Liver (tissue), 9 donors: ENCODE measurements around the gene UTP4. TPM values are rescaled to one million over a fixed set of nuclear protein-coding genes. Genes with fewer than 3 reads are reported as not detected.
A peak's percentile ranks its signal among the peaks of the same experiment; 100 is the strongest.

Experiments used
- DNase-seq: peaks from one replicate; pipeline ENCODE4 v3.0.0-alpha.2; 2017; ENCODE audit warnings: low spot score
- H3K27ac ChIP-seq, 2 donors: one replicate each; pipeline ENCODE4 v1.7.0; 2013; ENCODE audit warnings: inconsistent platforms in 2 of 2, low read length in 2 of 2, control low read depth in 1 of 2, low read depth in 1 of 2, mild to moderate bottlenecking in 1 of 2
- H3K27me3 ChIP-seq, 4 donors: one replicate each; pipeline versions ENCODE4 v1.6.1 to v1.7.0; 2013; ENCODE audit warnings: low read length in 3 of 4, inconsistent platforms in 1 of 4, mild to moderate bottlenecking in 1 of 4, moderate library complexity in 1 of 4; ENCODE audit not compliant: control insufficient read depth in 4 of 4, insufficient read depth in 4 of 4
- H3K36me3 ChIP-seq, 4 donors: one replicate each; pipeline versions ENCODE4 v1.6.1 to v1.7.0; 2013; ENCODE audit warnings: low read length in 3 of 4, mild to moderate bottlenecking in 3 of 4, low read depth in 1 of 4, moderate library complexity in 1 of 4; ENCODE audit not compliant: control insufficient read depth in 4 of 4, insufficient read depth in 3 of 4
- H3K4me1 ChIP-seq, 4 donors: one replicate each; pipeline versions ENCODE4 v1.6.1 to v1.7.0; 2013; ENCODE audit warnings: low read length in 3 of 4, mild to moderate bottlenecking in 3 of 4, moderate library complexity in 1 of 4; ENCODE audit not compliant: control insufficient read depth in 4 of 4, insufficient read depth in 4 of 4
- H3K4me3 ChIP-seq, 3 donors: one replicate each; pipeline versions ENCODE4 v1.6.1 to v1.7.0; 2013; ENCODE audit warnings: low read length in 3 of 3, control low read depth in 1 of 3, low read depth in 1 of 3, mild to moderate bottlenecking in 1 of 3
- H3K9ac ChIP-seq, 2 donors: one replicate each; pipeline ENCODE4 v1.7.0; 2013; ENCODE audit warnings: low read length in 2 of 2, mild to moderate bottlenecking in 2 of 2, moderate library complexity in 2 of 2, control low read depth in 1 of 2, low read depth in 1 of 2
- H3K9me3 ChIP-seq, 4 donors: one replicate each; pipeline versions ENCODE4 v1.6.1 to v1.7.0; 2013; ENCODE audit warnings: low read length in 3 of 4; ENCODE audit not compliant: control insufficient read depth in 4 of 4
- EGR1 ChIP-seq, 2 donors: IDR thresholded peaks; 2 replicates each; pipeline ENCODE4 v1.6.1; 2016 to 2018; ENCODE audit warnings: antibody characterized with exemption in 2 of 2, low read depth in 2 of 2
- FOXA1 ChIP-seq: IDR thresholded peaks from 2 replicates; pipeline ENCODE4 v1.6.1; 2016; ENCODE audit warnings: antibody characterized with exemption
- FOXA2 ChIP-seq: IDR thresholded peaks from 2 replicates; pipeline ENCODE4 v1.6.1; 2016; ENCODE audit warnings: antibody characterized with exemption
- GABPA ChIP-seq, 2 donors: IDR thresholded peaks in 1 of 2; conservative IDR thresholded peaks in 1 of 2; 2 replicates each; pipeline ENCODE4 v1.6.1; 2016; ENCODE audit warnings: antibody characterized with exemption in 2 of 2, mild to moderate bottlenecking in 1 of 2, moderate library complexity in 1 of 2
- HNF4A ChIP-seq, 2 donors: conservative IDR thresholded peaks; 2 replicates each; pipeline ENCODE4 v1.6.1; 2016; ENCODE audit warnings: antibody characterized with exemption in 2 of 2, mild to moderate bottlenecking in 2 of 2
- HNF4G ChIP-seq: IDR thresholded peaks from 2 replicates; pipeline ENCODE4 v1.6.1; 2016; ENCODE audit warnings: antibody characterized with exemption
- JUND ChIP-seq, 2 donors: IDR thresholded peaks; 2 replicates each; pipeline ENCODE4 v1.6.1; 2016; ENCODE audit warnings: antibody characterized with exemption in 2 of 2
- NR2F2 ChIP-seq: IDR thresholded peaks from 2 replicates; pipeline ENCODE4 v1.6.1; 2016; ENCODE audit warnings: antibody characterized with exemption
- RAD21 ChIP-seq, 2 donors: IDR thresholded peaks; 2 replicates each; pipeline ENCODE4 v1.6.1; 2016; ENCODE audit warnings: antibody characterized with exemption in 2 of 2, mild to moderate bottlenecking in 2 of 2
- RXRA ChIP-seq, 2 donors: IDR thresholded peaks; 2 replicates each; pipeline ENCODE4 v1.6.1; 2017 to 2018; ENCODE audit warnings: antibody characterized with exemption in 2 of 2, mild to moderate bottlenecking in 1 of 2
- SP1 ChIP-seq: IDR thresholded peaks from 2 replicates; pipeline ENCODE4 v1.6.1; 2018; ENCODE audit warnings: antibody characterized with exemption, mild to moderate bottlenecking
- TAF1 ChIP-seq: conservative IDR thresholded peaks from 2 replicates; pipeline ENCODE4 v1.6.1; 2016; ENCODE audit warnings: antibody characterized with exemption, mild to moderate bottlenecking
- YY1 ChIP-seq: IDR thresholded peaks from 2 replicates; pipeline ENCODE4 v1.6.1; 2016; ENCODE audit warnings: antibody characterized with exemption, mild to moderate bottlenecking
- WGBS: extraction: QIAGEN DNeasy Blood & Tissue Kit; methylation state at CpG from one replicate; pipeline ENCODE4 v1.1.7; 2013; 5-methylcytosine and 5-hydroxymethylcytosine counted together
- polyA plus RNA-seq, 2 donors: library from polyadenylated mRNA; stranded (reverse) in 1 of 2; unstranded in 1 of 2; fragments of 200-250 nt in 1 of 2; fragments of >200 nt in 1 of 2; fragmentation: Nextera tagmentation in 1 of 2; extraction: Ambion mirVana in 1 of 2; gene quantifications; one replicate each; pipeline versions ENCODE4 v1.2.1 to v1.2.3, GENCODE V29; 2013 to 2015
- total RNA-seq, 2 donors: library from RNA; depleted of rRNA; stranded (reverse); fragments of >200 nt; gene quantifications; one replicate each; pipeline ENCODE4 v1.2.3, GENCODE V29; 2014
- TF ChIP-seq, protein P1 (sequence below): IDR thresholded peaks from 2 replicates; pipeline ENCODE4 v1.6.1; 2016; ENCODE audit warnings: antibody characterized with exemption
- TF ChIP-seq, protein P2 (sequence below): IDR thresholded peaks from 2 replicates; pipeline ENCODE4 v1.6.1; 2016; ENCODE audit warnings: antibody characterized with exemption
- TF ChIP-seq, protein P3 (sequence below): IDR thresholded peaks from 2 replicates; pipeline ENCODE4 v1.6.1; 2016; ENCODE audit warnings: antibody characterized with exemption, mild to moderate bottlenecking
- TF ChIP-seq, protein P4 (sequence below): IDR thresholded peaks from 2 replicates; pipeline ENCODE4 v1.6.1; 2016; ENCODE audit warnings: antibody characterized with exemption
- TF ChIP-seq, protein P5 (sequence below): fragments of 150-350 bp; IDR thresholded peaks from 2 replicates; pipeline ENCODE4 v1.5.1; 2017; ENCODE audit warnings: improper control_type of control experiment, low read depth, low read length; ENCODE audit not compliant: missing input control
- donor health status: healthy.
- donor health status: healthy.
- donor health status: healthy.
- donor health status: healthy.
- donor health status: healthy.

UTP4 gene
- total and polyA plus RNA-seq, 4 donors: 11.3 to 13.8 (median 12.4) TPM

DNA sequence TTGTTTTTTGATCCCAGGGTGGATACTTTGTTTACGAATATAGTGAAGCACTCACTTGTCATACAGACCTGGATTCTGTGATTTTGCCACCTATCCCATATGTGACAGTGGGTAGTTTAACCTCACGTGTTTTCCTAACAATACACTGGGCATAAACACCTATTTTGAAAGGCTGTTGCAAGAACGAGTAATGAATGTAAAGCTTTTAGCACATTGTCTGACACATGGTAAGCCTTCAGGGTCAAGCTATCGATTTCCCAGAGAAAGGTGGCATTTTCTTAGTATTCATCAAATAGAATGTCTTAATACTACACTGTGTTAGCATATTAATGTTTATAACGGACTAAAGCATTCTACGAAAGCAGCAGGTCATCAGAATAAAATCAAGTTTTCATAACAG is 2.0 kb upstream of the UTP4 start:
- H3K9ac ChIP-seq: no peak overlapping the region
- WGBS: 72% methylated on average over 6 of the region's 6 CpGs
- H3K27ac ChIP-seq: no peak overlapping the region
- no peaks in the 10 kb centered on the region for H3K27me3 ChIP-seq
- peaks cover 0 to 2% (median 0%) of the 10 kb centered on the region in 4 donors for H3K36me3 ChIP-seq
- no peak for DNase-seq
- TF ChIP-seq, protein P1, sequence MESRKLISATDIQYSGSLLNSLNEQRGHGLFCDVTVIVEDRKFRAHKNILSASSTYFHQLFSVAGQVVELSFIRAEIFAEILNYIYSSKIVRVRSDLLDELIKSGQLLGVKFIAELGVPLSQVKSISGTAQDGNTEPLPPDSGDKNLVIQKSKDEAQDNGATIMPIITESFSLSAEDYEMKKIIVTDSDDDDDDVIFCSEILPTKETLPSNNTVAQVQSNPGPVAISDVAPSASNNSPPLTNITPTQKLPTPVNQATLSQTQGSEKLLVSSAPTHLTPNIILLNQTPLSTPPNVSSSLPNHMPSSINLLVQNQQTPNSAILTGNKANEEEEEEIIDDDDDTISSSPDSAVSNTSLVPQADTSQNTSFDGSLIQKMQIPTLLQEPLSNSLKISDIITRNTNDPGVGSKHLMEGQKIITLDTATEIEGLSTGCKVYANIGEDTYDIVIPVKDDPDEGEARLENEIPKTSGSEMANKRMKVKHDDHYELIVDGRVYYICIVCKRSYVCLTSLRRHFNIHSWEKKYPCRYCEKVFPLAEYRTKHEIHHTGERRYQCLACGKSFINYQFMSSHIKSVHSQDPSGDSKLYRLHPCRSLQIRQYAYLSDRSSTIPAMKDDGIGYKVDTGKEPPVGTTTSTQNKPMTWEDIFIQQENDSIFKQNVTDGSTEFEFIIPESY: no peak
- TF ChIP-seq RXRA (IDR thresholded peaks at IDR 0.05) (no peak), FOXA1 (no peak), SP1 (no peak), FOXA2 (no peak), GABPA (IDR thresholded peaks at IDR 0.05 in 1 of 2, conservative IDR thresholded peaks at IDR 0.05 in 1 of 2) (no peak), TAF1 (no peak), JUND (IDR thresholded peaks at IDR 0.05) (no peak), NR2F2 (no peak), HNF4A (conservative IDR thresholded peaks at IDR 0.05) (no peak), EGR1 (IDR thresholded peaks at IDR 0.05; ENCODE audit: low read depth in 2 of 2) (no peak), YY1 (no peak), RAD21 (IDR thresholded peaks at IDR 0.05) (no peak), HNF4G (no peak)
- TF ChIP-seq, protein P2, sequence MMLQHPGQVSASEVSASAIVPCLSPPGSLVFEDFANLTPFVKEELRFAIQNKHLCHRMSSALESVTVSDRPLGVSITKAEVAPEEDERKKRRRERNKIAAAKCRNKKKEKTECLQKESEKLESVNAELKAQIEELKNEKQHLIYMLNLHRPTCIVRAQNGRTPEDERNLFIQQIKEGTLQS: no peak
- TF ChIP-seq, protein P3, sequence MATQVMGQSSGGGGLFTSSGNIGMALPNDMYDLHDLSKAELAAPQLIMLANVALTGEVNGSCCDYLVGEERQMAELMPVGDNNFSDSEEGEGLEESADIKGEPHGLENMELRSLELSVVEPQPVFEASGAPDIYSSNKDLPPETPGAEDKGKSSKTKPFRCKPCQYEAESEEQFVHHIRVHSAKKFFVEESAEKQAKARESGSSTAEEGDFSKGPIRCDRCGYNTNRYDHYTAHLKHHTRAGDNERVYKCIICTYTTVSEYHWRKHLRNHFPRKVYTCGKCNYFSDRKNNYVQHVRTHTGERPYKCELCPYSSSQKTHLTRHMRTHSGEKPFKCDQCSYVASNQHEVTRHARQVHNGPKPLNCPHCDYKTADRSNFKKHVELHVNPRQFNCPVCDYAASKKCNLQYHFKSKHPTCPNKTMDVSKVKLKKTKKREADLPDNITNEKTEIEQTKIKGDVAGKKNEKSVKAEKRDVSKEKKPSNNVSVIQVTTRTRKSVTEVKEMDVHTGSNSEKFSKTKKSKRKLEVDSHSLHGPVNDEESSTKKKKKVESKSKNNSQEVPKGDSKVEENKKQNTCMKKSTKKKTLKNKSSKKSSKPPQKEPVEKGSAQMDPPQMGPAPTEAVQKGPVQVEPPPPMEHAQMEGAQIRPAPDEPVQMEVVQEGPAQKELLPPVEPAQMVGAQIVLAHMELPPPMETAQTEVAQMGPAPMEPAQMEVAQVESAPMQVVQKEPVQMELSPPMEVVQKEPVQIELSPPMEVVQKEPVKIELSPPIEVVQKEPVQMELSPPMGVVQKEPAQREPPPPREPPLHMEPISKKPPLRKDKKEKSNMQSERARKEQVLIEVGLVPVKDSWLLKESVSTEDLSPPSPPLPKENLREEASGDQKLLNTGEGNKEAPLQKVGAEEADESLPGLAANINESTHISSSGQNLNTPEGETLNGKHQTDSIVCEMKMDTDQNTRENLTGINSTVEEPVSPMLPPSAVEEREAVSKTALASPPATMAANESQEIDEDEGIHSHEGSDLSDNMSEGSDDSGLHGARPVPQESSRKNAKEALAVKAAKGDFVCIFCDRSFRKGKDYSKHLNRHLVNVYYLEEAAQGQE: no peak
- H3K4me3 ChIP-seq: no peak overlapping the region
- H3K4me1 ChIP-seq: peaks cover 0 to 31% (median 20%) of the 10 kb centered on the region in 4 donors
- H3K9me3 ChIP-seq: no peaks in the 10 kb centered on the region

DNA sequence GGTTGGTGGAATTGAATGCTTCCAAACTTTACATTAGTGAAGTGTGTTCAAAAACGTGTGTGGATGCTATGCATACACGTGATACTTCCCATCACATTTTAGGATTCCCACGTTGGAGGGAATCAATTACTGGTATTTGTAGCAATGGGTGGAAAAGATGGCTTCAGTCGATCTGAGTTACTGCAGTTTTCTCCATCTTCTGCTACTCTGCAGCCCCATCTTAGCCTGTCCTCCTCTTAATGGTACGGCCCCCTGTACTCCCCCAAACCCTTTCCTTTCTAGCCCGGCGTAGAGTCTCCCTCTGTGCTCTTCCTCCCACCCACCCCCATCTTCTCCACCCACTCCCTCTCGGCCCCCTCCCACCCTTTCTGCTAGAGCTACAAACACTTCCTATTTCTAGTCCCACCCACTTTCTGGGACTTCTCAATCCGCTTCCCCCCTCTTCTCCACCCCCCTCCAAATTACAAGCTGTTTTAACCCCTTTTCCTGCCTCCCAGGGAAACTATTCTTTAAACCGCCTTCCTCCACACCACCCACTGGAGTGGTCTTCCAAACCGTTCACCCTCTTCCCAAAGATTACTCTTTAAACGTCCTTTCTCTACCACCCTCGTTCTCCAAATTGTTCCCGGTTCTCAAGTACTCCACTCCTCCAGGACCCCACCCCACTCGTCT is 1.1 kb upstream of the UTP4 start:
- Histone ChIP-seq H3K4me1 (peaks cover 0 to 31% (median 18%) of the 10 kb centered on the region in 4 donors), H3K9ac (peak overlapping the region; percentile 75 to 85), H3K9me3 (no peaks in the 10 kb centered on the region), H3K36me3 (peaks cover 0 to 2% (median 0%) of the 10 kb centered on the region in 4 donors), H3K4me3 (peak overlapping the region; percentile 90 to 99 (median 93)), H3K27ac (peak overlapping the region; percentile 86), H3K27me3 (no peaks in the 10 kb centered on the region)
- WGBS: 14% methylated on average over 15 of the region's 15 CpGs
- TF ChIP-seq JUND (IDR thresholded peaks at IDR 0.05) (no peak), HNF4G (no peak), FOXA1 (no peak), RXRA (IDR thresholded peaks at IDR 0.05) (no peak), RAD21 (IDR thresholded peaks at IDR 0.05) (no peak), EGR1 (IDR thresholded peaks at IDR 0.05; ENCODE audit: low read depth in 2 of 2) (no peak), FOXA2 (no peak), GABPA (IDR thresholded peaks at IDR 0.05 in 1 of 2, conservative IDR thresholded peaks at IDR 0.05 in 1 of 2) (no peak), NR2F2 (no peak), TAF1 (no peak)
- TF ChIP-seq, protein P2: no peak
- TF ChIP-seq, protein P4, sequence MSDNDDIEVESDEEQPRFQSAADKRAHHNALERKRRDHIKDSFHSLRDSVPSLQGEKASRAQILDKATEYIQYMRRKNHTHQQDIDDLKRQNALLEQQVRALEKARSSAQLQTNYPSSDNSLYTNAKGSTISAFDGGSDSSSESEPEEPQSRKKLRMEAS: no peak
- TF ChIP-seq, protein P3: no peak
- TF ChIP-seq, protein P5, sequence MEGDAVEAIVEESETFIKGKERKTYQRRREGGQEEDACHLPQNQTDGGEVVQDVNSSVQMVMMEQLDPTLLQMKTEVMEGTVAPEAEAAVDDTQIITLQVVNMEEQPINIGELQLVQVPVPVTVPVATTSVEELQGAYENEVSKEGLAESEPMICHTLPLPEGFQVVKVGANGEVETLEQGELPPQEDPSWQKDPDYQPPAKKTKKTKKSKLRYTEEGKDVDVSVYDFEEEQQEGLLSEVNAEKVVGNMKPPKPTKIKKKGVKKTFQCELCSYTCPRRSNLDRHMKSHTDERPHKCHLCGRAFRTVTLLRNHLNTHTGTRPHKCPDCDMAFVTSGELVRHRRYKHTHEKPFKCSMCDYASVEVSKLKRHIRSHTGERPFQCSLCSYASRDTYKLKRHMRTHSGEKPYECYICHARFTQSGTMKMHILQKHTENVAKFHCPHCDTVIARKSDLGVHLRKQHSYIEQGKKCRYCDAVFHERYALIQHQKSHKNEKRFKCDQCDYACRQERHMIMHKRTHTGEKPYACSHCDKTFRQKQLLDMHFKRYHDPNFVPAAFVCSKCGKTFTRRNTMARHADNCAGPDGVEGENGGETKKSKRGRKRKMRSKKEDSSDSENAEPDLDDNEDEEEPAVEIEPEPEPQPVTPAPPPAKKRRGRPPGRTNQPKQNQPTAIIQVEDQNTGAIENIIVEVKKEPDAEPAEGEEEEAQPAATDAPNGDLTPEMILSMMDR: no peak
- DNase-seq: no peak
